ES-I3 (cell line): ENCODE results near the gene BCL2L11.

Source experiments
- H3K36me3 ChIP-seq: 2 replicates; pipeline ENCODE4 v1.6.1; 2013; ENCODE audit warnings: mild to moderate bottlenecking, low read length, control low read depth, moderate library complexity; ENCODE audit not compliant: insufficient read depth
- H3K4me1 ChIP-seq: 2 replicates; pipeline ENCODE4 v1.6.1; 2013; ENCODE audit warnings: mild to moderate bottlenecking, control low read depth, low read length; ENCODE audit not compliant: insufficient read depth
- H3K9ac ChIP-seq: 2 replicates; pipeline ENCODE4 v1.6.1; 2013; ENCODE audit warnings: low read depth, mild to moderate bottlenecking, low read length, moderate library complexity
- H3K9me3 ChIP-seq: 2 replicates; pipeline ENCODE4 v1.6.1; 2013; ENCODE audit warnings: mild to moderate bottlenecking, low read length, moderate library complexity; ENCODE audit not compliant: control insufficient read depth, insufficient read depth

BCL2L11 gene

GRCh38 chr2:111213877-111214276 lies 93.2 kb downstream of the BCL2L11 start:
- Histone ChIP-seq H3K36me3 (no peaks in the 10 kb centered on the region), H3K9ac (no peak overlapping the region), H3K9me3 (no peaks in the 10 kb centered on the region; the same call in none of the 2 replicates), H3K4me1 (peaks cover 4% of the 10 kb centered on the region; the same call in 1 of the 2 replicates)

DNA sequence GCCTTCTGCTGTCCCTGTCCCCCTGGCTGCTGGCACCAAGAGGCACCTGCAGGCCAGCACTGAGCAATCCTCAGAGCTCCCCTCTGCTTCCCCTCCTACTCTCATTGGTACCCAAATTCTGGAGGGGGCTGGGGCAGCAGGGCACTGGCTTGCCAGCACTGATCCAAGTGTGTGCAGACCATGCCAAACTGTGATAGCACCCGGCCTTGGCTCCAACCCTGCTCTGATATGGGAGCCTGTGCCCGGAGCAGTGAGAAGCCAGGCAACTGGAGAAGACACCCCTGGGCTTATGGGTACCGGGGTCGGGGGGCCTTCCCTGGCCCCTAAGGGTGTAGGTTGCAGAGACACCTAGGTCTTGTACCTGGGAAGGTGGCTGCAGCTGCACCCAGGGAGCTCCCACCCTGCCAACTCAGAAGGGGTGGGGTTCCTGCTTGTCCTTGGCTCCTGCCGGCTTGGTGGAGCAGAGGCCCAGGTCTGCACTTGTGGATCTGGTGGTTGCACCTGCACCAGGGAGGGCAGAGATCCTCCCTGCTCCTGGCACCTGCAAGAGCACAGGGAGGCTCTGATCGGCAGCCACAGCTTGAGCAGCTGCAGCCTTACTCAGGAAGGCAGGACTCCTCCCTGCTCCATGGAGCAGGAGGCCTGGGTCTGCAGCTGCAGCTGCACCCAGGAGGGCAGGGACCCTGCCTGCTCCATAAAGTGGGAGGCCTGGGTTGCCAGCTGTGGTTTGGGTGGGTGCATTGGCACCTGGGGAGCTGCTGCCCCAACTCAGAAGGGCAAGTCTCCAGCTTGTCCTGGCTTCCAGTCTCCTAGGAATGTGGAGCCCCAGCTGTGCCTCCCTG lies 96.3 kb downstream of the BCL2L11 start:
- Histone ChIP-seq H3K36me3 (no peaks in the 10 kb centered on the region), H3K9ac (no peak overlapping the region), H3K9me3 (no peaks in the 10 kb centered on the region; the same call in none of the 2 replicates), H3K4me1 (peaks cover 10% of the 10 kb centered on the region)
